Left ventricle myocardium superior (tissue), 1 donor: ENCODE results near the gene DDX39B. TPM values are rescaled to one million over a fixed set of nuclear protein-coding genes. Genes with fewer than 3 reads are reported as not detected.
"Not testable (repeated sequence)": the region's sequence is repeated elsewhere in the genome, so short reads cannot be mapped to it uniquely, and the experiment has no call there.

Experiments
- ATAC-seq: fragments of 200-7000 bp; cut with Tn5 transposase; one replicate; pipeline ENCODE4 v1.9.1; 2020; ENCODE audit warnings: mild to moderate bottlenecking, moderate library complexity
- DNase-seq: peaks from one replicate; pipeline ENCODE4 v3.0.0-alpha.2; 2020
- intact Hi-C: fragments of 100-400 bp; cut with micrococcal nuclease; formaldehyde crosslinking; loops from one replicate; pipeline ENCODE4 v1.11.0; 2022
- total RNA-seq: library from RNA; stranded (reverse); fragmentation: NEBNext Ultra II Directional; extraction: Animal tissue kit (Norgen Biotek cat#: 25700); gene quantifications from one replicate; pipeline ENCODE4 v1.2.1, GENCODE V29; 2021
- donor health status: DM: no; HTN: yes; CAD: no; lungs with severe emphysema.

The DDX39B gene
- total RNA-seq, 1 donor from 2014 or later, result 176 TPM

GRCh38 chr6:31532644-31533454 lies 9.0 kb downstream of the DDX39B start:
- ATAC-seq, result peak; percentile 5
- intact Hi-C loops, result no loop called here
- DNase-seq, result no peak

DNA sequence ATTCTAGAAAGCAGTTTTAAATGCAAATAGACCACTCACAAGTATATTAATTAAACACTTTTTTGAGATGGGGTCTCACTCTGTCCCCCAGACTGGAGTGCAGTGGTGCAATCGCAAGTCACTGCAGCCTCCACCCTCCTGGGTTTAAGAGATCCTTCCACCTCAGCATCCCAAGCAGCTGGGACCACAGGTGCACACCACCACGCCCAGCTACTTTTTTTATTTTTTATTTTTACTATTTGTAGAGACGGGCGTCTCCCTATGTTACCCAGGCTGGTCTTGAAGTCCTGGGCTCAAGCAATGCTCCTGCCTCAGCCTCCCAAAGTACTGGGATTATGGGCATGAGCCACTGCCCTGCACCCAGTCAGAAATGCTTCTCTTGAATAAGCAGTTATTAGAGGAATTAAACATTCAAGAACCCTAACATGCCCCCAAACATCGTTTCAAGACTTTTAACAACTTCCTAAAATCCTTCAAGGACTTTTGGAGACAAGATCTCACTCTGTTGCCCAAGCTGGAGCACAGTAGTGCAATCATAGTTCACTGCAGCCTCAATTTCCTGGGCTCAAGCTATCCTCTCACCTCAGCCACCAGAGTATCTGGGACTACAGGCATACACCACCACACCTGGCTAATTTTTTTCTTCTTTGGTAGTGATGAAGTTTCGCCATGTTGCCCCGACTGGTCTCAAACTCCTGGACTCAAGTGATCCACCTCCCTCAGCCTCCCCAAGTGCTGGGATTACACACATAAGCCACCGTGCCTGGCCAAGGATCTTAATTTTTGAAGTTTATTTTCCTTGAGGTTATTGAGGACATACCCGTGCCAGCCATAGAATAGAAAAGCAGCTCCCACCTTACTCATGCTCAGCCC lies 9.8 kb downstream of the DDX39B start:
- intact Hi-C loops, result no loop called here
- ATAC-seq (no peak), DNase-seq (no peak)

GRCh38 chr6:31531162-31531561 lies 10.6 kb downstream of the DDX39B start:
- no peak for DNase-seq
- intact Hi-C loops, result no loop called here
- ATAC-seq, result no peak

DNA sequence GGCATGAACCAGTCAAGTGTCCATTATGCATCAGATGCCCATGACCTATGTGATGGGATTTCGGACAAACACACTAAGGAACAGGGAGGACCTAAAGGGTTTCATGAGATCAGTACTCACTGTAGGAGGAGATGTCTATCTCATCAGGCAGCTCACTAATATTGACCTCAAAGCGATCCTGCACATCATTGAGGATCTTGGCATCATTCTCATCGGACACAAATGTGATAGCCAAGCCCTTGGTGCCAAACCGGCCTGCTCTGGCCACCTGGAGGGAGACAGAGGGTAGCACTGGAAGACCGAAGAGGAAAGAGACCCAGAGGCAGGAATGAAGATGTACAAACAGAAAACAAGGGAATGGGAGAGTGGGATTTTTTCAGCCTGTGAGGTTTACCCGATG lies 11.1 kb downstream of the DDX39B start:
- intact Hi-C loops, result no loop called here
- DNase-seq (no peak), ATAC-seq (no peak)

DNA sequence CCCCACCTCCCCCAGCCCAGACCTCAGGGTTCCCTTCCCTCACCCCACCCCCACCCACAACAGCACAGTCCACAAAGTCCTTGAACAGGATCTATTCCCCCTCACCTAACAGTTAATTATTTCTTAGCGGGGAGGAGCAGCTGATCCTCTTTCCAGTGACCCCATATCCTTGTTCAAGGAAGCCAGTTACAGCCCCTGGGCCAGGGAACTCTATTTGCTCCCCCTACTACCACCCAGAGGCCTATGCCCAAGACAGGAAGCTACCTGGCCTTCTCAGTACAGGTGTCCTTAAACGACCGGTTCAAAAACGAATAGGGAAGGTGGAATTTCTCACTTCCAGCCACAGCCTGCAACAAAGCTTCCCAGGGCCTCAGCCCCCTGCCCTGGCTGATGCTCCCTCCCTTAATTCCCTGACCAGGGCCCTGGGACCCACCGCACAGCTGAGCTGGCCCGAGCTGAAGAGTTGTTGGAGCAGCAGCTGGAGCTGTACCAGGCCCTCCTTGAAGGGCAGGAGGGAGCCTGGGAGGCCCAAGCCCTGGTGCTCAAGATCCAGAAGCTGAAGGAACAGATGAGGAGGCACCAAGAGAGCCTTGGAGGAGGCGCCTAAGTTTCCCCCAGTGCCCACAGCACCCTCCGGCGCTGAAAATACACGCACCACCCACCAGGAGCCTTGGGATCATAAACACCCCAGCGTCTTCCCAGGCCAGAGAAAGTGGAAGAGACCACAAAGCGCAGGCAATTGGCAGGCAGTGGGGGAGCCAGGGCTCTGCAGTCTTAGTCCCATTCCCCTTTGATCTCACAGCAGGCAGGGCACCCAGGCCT lies 12.3 kb downstream of the DDX39B start:
- ATAC-seq (peak; percentile 12), DNase-seq (no peak)
- intact Hi-C loops, result no loop called here

DNA sequence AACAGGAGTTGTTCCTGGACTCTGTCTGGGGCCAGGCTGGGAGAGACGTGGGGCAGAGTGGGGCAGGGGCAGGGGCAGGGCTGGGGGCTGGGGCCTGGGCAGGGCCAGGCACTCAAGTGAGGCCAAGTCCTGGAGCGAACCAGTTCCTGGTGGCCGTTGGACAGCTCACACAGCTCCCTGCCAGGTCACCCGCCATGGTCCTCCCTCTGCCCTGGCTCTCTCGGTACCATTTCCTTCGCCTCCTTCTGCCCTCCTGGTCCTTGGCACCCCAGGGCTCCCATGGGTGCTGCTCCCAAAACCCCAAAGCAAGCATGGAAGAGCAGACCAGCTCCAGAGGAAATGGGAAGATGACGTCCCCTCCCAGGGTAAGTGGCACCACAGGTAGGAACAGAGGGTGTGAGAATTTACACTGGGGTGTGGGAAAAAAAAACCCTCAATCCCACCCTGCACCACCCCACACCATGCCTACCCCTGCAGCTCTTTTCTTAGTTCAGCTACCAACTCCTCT lies 12.9 kb downstream of the DDX39B start, which contains the start of gene MCCD1:
MCCD1 (plus strand) TSS at position 142 of the 508 bp plus-strand sequence; CDS start at position 195, 53 bp downstream.
- DNase-seq (no peak), ATAC-seq (peak; percentile 15)
- intact Hi-C loops, result no loop called here

GRCh38 chr6:31528307-31528777 lies 13.5 kb downstream of the DDX39B start:
- no peak for DNase-seq
- intact Hi-C loops, result no loop called here
- ATAC-seq, result no peak

- intact Hi-C loops, result no loop called here
- DNase-seq (no peak), ATAC-seq (no peak)
Measured at GRCh38 chr6:31525932-31526591, 15.7 kb downstream of the DDX39B start.

- intact Hi-C loops, result no loop called here
- ATAC-seq (no peak), DNase-seq (no peak)
Measured at GRCh38 chr6:31525553-31525931, 16.3 kb downstream of the DDX39B start.

GRCh38 chr6:31521835-31522234 lies 20.0 kb downstream of the DDX39B start:
- DNase-seq, result no peak
- no peak for ATAC-seq
- intact Hi-C loops, result no loop called here

DNA sequence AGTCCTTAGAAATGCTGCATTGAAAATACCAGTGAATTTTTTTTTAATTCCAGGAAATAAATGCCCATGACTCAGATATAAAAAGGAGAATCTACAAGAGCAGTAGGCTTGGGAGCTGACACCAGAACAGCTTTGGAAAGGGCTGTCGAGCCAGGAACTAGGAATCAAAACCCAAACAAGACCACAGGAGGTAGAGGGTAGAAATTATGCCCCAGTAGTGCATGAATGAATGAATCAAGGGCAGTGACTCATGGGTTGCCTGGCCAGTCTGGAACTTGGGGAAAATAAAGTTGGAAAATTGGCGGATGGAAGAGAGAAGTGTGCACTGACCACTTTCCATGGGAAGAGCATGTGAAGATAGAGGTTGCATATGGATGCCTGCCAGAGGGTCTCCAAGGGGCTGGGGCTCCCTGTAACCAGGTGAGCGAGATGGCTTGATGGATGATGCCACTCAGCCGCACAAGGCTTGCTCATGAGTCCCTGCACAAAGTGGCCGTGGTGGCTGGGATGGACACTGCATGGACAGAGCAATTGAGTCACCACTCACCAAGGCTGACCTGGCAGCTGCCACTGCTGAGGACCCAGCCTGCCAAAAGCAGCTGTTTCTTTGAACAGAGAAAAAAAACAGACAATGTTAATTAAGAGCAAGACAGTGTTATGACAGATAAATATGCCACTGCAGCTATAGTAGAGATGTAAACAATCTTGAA lies 28.2 kb downstream of the DDX39B start:
- ATAC-seq (no peak), DNase-seq (no peak)
- intact Hi-C loops, result no loop called here

DNA sequence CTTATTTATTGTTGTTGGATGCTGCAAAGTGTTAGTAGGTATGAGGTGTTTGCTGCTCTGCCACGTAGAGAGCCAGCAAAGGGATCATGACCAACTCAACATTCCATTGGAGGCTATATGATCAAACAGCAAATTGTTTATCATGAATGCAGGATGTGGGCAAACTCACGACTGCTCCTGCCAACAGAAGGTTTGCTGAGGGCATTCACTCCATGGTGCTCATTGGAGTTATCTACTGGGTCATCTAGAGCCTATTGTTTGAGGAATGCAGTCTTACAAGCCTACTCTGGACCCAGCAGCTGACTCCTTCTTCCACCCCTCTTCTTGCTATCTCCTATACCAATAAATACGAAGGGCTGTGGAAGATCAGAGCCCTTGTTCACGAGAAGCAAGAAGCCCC lies 31.8 kb downstream of the DDX39B start:
- ATAC-seq (no peak), DNase-seq (no peak)
- intact Hi-C loops, result no loop called here

- intact Hi-C loops, DNase-seq, ATAC-seq: not testable (repeated sequence)
Measured at GRCh38 chr6:31509036-31509435, 32.8 kb downstream of the DDX39B start.

DNA sequence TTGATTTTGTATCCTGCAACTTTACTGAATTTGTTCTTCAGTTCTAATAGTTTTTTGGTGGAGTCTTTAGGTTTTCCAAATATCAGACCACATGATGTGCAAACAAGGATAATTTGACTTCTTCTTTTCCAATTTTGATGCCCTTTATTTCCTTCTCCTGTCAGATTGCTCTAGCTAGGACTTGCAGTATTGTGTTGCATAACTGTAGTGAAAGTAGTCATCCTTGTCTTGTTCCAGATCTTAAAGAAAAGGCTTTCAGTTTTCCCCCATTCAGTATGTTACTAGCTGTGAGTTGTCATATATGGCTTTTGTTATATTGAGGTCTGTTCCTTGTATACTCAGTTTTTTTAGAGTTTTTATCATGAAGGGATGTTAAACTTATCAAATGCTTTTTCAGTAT lies 39.2 kb downstream of the DDX39B start:
- ATAC-seq (no peak), DNase-seq (no peak)
- intact Hi-C loops, result no loop called here

DNA sequence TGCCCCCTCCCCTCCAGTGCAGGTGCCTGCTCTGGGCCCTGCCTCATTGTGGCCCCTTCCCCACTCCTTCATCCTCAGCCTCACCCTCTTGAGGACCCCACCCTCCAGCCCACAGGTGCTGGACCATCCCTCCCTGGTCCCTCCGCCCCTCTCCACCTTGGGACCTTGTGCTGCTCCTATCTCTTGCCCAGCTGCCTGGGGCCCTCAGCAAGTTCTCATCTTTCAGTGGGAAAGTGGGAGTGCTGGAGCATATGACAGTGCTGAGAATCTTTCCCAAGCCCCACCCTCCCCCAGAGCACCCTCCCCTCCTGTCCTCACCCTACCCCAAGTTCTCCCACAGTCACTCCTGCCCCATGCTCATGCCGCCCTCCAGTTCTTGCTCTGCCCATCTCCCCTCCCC lies 42.2 kb downstream of the DDX39B start:
- intact Hi-C loops, result not testable (repeated sequence)

GRCh38 chr6:31498748-31499147 lies 43.1 kb downstream of the DDX39B start:
- intact Hi-C loops, result no loop called here
- ATAC-seq (no peak), DNase-seq (no peak)

More for the DNA sequence above, 42.2 kb downstream of the DDX39B start:
- DNase-seq, ATAC-seq: not testable (repeated sequence)

GRCh38 chr6:31497531-31498476 lies 44.0 kb downstream of the DDX39B start, which contains the start of gene MICB:
Gene MICB (plus strand): TSS chr6:31498145. CDS start chr6:31498194, 49 bp downstream.
- DNase-seq (peak; percentile 75), ATAC-seq (peak; percentile 73)
- intact Hi-C loops, result no loop called here
